PC-3 (cell line): Measurements from ENCODE around the gene NOSIP. TPM values are rescaled to one million over a fixed set of nuclear protein-coding genes. Genes with fewer than 3 reads are reported as not detected.

Source experiments
- ATAC-seq: fragments of 200-7000 bp; cut with Tn5 transposase; 2 replicates; pipeline ENCODE4 v1.9.1; 2020; ENCODE audit warnings: mild to moderate bottlenecking, moderate library complexity
- BruUV-seq: library from RNA; stranded (reverse); fragments of 400-500 nt; replicated peaks from 2 replicates; lab custom pipeline; 2021; lab: Mats Ljungman, UMichigan
- CTCF ChIA-PET: fragments of 300-600 bp; sonication (Branson Sonifier 250); formaldehyde crosslinking; loops from one replicate; lab custom pipeline; 2022; ENCODE audit warnings: antibody characterized with exemption; lab: Charles Lee
- POLR2A ChIA-PET: fragments of 300-600 bp; sonication (Branson Sonifier 250); formaldehyde crosslinking; loops from one replicate; lab custom pipeline; 2022; ENCODE audit warnings: antibody characterized with exemption; ENCODE audit not compliant: unreplicated experiment; lab: Charles Lee
- DNase-seq: peaks from one replicate; pipeline ENCODE4 v3.0.0-alpha.2; 2015
- H2AFZ ChIP-seq: fragments of 300-600 bp; sonication (generic); 2 replicates; pipeline ENCODE4 v1.6.0; 2016; ENCODE audit warnings: antibody characterized with exemption, low read length
- H3F3A ChIP-seq: fragments of 300-600 bp; sonication (generic); one replicate; pipeline ENCODE4 v1.6.0; 2017; ENCODE audit warnings: antibody characterized with exemption, low read length, control low read depth, mild to moderate bottlenecking; ENCODE audit not compliant: unreplicated experiment
- H3K27ac ChIP-seq: fragments of 300-600 bp; sonication (generic); 2 replicates; pipeline ENCODE4 v1.5.1; 2016; ENCODE audit warnings: mild to moderate bottlenecking, low read length
- H3K27me3 ChIP-seq: fragments of 300-600 bp; sonication (generic); 2 replicates; pipeline ENCODE4 v1.6.1; 2016; ENCODE audit warnings: low read length, mixed read lengths
- H3K36me3 ChIP-seq: fragments of 300-600 bp; sonication (generic); 2 replicates; pipeline ENCODE4 v1.6.1; 2016; ENCODE audit warnings: low read depth, mixed run types, low read length, mixed read lengths
- H3K4me1 ChIP-seq: fragments of 300-600 bp; sonication (generic); 2 replicates; pipeline ENCODE4 v1.5.1; 2016; ENCODE audit warnings: low read length; ENCODE audit not compliant: insufficient read depth
- H3K4me2 ChIP-seq: fragments of 300-600 bp; sonication (generic); 2 replicates; pipeline ENCODE4 v1.6.0; 2016; ENCODE audit warnings: low read length
- H3K4me3 ChIP-seq: fragments of 300-600 bp; sonication (generic); 2 replicates; pipeline ENCODE4 v1.5.1; 2016; ENCODE audit warnings: mild to moderate bottlenecking, low read length, mixed read lengths
- H3K79me2 ChIP-seq: fragments of 300-600 bp; sonication (generic); 2 replicates; pipeline ENCODE4 v1.6.1; 2017; ENCODE audit warnings: low read length, mixed read lengths
- H3K9ac ChIP-seq: fragments of 300-600 bp; sonication (generic); 2 replicates; pipeline ENCODE4 v1.6.0; 2016; ENCODE audit warnings: mild to moderate bottlenecking, low read length
- H3K9me2 ChIP-seq: fragments of 300-600 bp; sonication (generic); replicated peaks from 2 replicates; pipeline ENCODE4 v1.6.1; 2016; ENCODE audit warnings: mixed run types, low read length, mixed read lengths
- H3K9me3 ChIP-seq: fragments of 300-600 bp; sonication (generic); 2 replicates; pipeline ENCODE4 v1.6.1; 2016; ENCODE audit warnings: low read length, mixed read lengths
- H4K20me1 ChIP-seq: fragments of 300-600 bp; sonication (generic); 2 replicates; pipeline ENCODE4 v1.6.1; 2016; ENCODE audit warnings: low read length, mixed read lengths
- CTCF ChIP-seq: fragments of 300-600 bp; sonication (generic); conservative IDR thresholded peaks from 2 replicates; pipeline ENCODE4 v1.5.1; 2017; ENCODE audit warnings: antibody characterized with exemption, low read depth, mild to moderate bottlenecking, low read length
- EZH2 ChIP-seq: fragments of 300-600 bp; sonication (generic); IDR thresholded peaks from one replicate; pipeline ENCODE4 v1.6.1; 2017; ENCODE audit warnings: antibody characterized with exemption, mild to moderate bottlenecking, low read length; ENCODE audit not compliant: unreplicated experiment
- EZH2phosphoT487 ChIP-seq: fragments of 300-600 bp; sonication (generic); IDR thresholded peaks from 2 replicates; pipeline ENCODE4 v1.6.1; 2018; ENCODE audit warnings: mild to moderate bottlenecking, antibody characterized with exemption, low read length, borderline replicate concordance
- intact Hi-C: fragments of 100-400 bp; cut with micrococcal nuclease; formaldehyde crosslinking; loops from 2 replicates; pipeline ENCODE4 v1.9.0; 2023
- total RNA-seq: library from RNA; depleted of rRNA; stranded (reverse); fragments of >200 nt; gene quantifications from 2 replicates; pipeline ENCODE4 v1.2.3, GENCODE V29; 2014

NOSIP gene
- total RNA-seq, 1 experiment from 2014 or later, result 195 TPM

GRCh38 chr19:49601482-49602038, 21.2 kb upstream of the NOSIP start:
- BruUV-seq, result no TSS peak
- CTCF ChIA-PET, result no interaction called here

GRCh38 chr19:49599378-49600295, 19.3 kb upstream of the NOSIP start:
- no peak overlapping the region for H3K4me3 ChIP-seq

More at GRCh38 chr19:49601482-49602038, 21.2 kb upstream of the NOSIP start:
- Histone ChIP-seq H3K27me3 (no peaks in the 10 kb centered on the region), H2AFZ (no peak overlapping the region), H3K9me3 (no peaks in the 10 kb centered on the region), H3K9ac (no peak overlapping the region), H3K79me2 (peaks cover 65% of the 10 kb centered on the region), H3K4me1 (no peaks in the 10 kb centered on the region), H3K9me2 (no peaks in the 10 kb centered on the region), H3K27ac (no peak overlapping the region), H3F3A (no peaks in the 10 kb centered on the region), H3K4me3 (no peak overlapping the region), H4K20me1 (peaks cover 6% of the 10 kb centered on the region; the same call in 1 of the 2 replicates), H3K4me2 (no peak overlapping the region), H3K36me3 (peaks cover 54% of the 10 kb centered on the region)
- TF ChIP-seq EZH2phosphoT487 (no peak), EZH2 (no peak), CTCF (no peak)
- no peak for ATAC-seq
- intact Hi-C loops, result no loop called here
- POLR2A ChIA-PET, result no interaction called here
- DNase-seq, result no peak

More at GRCh38 chr19:49599378-49600295, 19.3 kb upstream of the NOSIP start:
- no peak for ATAC-seq
- intact Hi-C loops, result no loop called here
- H2AFZ ChIP-seq, result no peak overlapping the region
- H3K4me2 ChIP-seq, result no peak overlapping the region
- ChIA-PET POLR2A (no interaction called here), CTCF (no interaction called here)
- no peak for DNase-seq
- no peaks in the 10 kb centered on the region for H3K9me2 ChIP-seq
- no peak overlapping the region for H3K27ac ChIP-seq
- H4K20me1 ChIP-seq, result peaks cover 6% of the 10 kb centered on the region; the same call in 1 of the 2 replicates
- no peak overlapping the region for H3K9ac ChIP-seq
- H3K4me1 ChIP-seq, result no peaks in the 10 kb centered on the region
- H3K27me3 ChIP-seq, result no peaks in the 10 kb centered on the region
- H3K9me3 ChIP-seq, result no peaks in the 10 kb centered on the region
- H3K36me3 ChIP-seq, result peaks cover 61% of the 10 kb centered on the region
- BruUV-seq, result TSS peak; percentile 13
- no peaks in the 10 kb centered on the region for H3F3A ChIP-seq
- H3K79me2 ChIP-seq, result peaks cover 58% of the 10 kb centered on the region
- no peak for TF ChIP-seq EZH2phosphoT487
- no peak for TF ChIP-seq CTCF
- TF ChIP-seq EZH2, result no peak
